Bronchial epithelial cell (primary cell): ENCODE measurements around the gene HDAC4. TPM values are rescaled to one million over a fixed set of nuclear protein-coding genes. Genes with fewer than 3 reads are reported as not detected.

Source experiments
- DNase-seq: peaks from one replicate; pipeline ENCODE4 v3.0.0-alpha.2; 2010; ENCODE audit warnings: low read depth
- FAIRE-seq: peaks from 2 replicates; lab custom pipeline; 2011; peaks lifted over from hg19 to GRCh38; lab: Jason Lieb, UNC
- H3K27me3 ChIP-seq: 2 replicates; pipeline ENCODE4 v1.5.1; 2011; ENCODE audit warnings: low read length; ENCODE audit not compliant: control insufficient read depth, insufficient read depth
- H3K36me3 ChIP-seq: 2 replicates; pipeline ENCODE4 v1.5.1; 2011; ENCODE audit warnings: low read length; ENCODE audit not compliant: control insufficient read depth, insufficient read depth
- H3K4me3 ChIP-seq: 2 replicates; pipeline ENCODE4 v1.5.1; 2011; ENCODE audit warnings: mild to moderate bottlenecking, low read depth, low read length, control low read depth
- total RNA-seq: library from RNA; depleted of rRNA; stranded (reverse); fragments of >200 nt; gene quantifications from 2 replicates; pipeline ENCODE4 v1.2.1, GENCODE V29; 2014
- TF ChIP-seq, protein P1 (sequence below): IDR thresholded peaks from 2 replicates; pipeline ENCODE4 v1.5.1; 2011; ENCODE audit warnings: mild to moderate bottlenecking, moderate library complexity, low read length, control low read depth, inconsistent platforms; ENCODE audit not compliant: insufficient read depth, severe bottlenecking

HDAC4 gene
- total RNA-seq, 1 donor from 2014 or later: 5.3 TPM

DNA sequence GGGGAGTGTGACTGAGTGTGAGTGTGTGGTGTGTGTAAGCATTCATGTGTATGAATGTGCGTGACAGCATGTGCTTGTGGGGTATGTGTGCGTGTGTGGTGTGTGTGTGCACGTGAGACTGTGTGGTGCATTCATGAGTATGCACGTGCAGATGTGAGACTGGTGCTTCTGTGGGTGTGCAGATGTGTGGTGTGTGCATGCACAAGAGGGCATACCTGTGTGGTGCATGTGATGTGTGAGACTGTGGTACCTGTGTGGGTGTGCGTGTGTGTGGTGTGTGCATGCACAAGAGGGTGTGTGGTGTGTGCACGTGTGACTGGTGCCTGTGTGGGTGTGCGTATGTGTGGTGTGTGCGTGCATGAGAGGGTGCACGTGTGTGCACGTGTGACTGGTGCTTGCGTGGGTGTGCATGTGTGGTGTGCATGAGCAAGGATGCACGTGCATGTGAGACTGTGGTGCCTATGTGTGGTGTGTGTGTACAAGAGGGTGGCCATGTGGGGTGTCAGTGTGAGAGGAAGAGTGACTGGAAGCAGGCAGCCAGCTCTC lies 339.6 kb downstream of the HDAC4 start:
- Histone ChIP-seq H3K4me3 (no peak overlapping the region), H3K27me3 (no peaks in the 10 kb centered on the region), H3K36me3 (no peaks in the 10 kb centered on the region)
- FAIRE-seq (peak; percentile 91), DNase-seq (no peak)
- TF ChIP-seq, protein P1, sequence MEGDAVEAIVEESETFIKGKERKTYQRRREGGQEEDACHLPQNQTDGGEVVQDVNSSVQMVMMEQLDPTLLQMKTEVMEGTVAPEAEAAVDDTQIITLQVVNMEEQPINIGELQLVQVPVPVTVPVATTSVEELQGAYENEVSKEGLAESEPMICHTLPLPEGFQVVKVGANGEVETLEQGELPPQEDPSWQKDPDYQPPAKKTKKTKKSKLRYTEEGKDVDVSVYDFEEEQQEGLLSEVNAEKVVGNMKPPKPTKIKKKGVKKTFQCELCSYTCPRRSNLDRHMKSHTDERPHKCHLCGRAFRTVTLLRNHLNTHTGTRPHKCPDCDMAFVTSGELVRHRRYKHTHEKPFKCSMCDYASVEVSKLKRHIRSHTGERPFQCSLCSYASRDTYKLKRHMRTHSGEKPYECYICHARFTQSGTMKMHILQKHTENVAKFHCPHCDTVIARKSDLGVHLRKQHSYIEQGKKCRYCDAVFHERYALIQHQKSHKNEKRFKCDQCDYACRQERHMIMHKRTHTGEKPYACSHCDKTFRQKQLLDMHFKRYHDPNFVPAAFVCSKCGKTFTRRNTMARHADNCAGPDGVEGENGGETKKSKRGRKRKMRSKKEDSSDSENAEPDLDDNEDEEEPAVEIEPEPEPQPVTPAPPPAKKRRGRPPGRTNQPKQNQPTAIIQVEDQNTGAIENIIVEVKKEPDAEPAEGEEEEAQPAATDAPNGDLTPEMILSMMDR: no peak

DNA sequence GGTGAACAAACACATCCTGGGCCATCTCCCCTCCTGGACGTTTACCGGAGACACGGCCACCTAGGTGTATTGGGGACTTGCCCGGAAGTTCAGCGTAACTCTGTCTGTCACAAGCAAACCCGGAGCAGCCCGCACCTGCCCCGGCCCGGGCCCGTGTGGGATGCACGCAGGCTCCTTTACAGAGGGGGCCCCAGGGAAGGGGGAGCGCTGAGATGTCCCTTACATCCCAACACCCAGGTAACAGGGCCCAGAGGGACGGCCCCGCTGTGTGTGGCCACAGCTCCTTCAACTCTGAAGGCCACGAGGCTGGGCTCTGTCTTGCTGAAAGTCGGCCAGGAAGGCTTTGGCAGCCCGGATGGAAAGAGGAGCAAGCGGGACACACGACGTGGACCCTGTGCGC lies 340.1 kb downstream of the HDAC4 start:
- Histone ChIP-seq H3K36me3 (no peaks in the 10 kb centered on the region), H3K4me3 (no peak overlapping the region), H3K27me3 (no peaks in the 10 kb centered on the region)
- DNase-seq (no peak), FAIRE-seq (no peak)
- TF ChIP-seq, protein P1: no peak

DNA sequence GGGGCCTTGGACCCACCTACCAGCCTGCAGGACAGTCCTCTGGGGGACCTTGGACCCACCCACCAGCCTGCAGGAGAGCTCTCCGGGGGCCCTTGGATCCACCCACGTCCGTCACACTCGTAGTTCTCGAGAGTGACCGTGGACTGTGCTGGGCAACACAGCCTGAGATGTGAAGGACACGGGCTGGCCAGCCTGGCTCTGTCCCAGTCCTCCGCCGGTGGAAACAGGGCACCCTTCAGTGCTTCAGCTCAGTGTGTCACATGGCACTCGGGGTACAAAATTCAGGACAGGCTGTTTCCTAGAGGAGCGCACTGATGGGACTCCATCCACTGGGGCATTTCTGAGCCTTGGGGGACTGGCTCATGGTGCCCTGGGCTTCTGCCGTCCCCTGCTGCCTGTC lies 341.0 kb downstream of the HDAC4 start:
- H3K4me3 ChIP-seq: no peak overlapping the region
- no peaks in the 10 kb centered on the region for H3K27me3 ChIP-seq
- no peaks in the 10 kb centered on the region for H3K36me3 ChIP-seq
- DNase-seq (no peak), FAIRE-seq (peak; percentile 28)
- TF ChIP-seq, protein P1: no peak

DNA sequence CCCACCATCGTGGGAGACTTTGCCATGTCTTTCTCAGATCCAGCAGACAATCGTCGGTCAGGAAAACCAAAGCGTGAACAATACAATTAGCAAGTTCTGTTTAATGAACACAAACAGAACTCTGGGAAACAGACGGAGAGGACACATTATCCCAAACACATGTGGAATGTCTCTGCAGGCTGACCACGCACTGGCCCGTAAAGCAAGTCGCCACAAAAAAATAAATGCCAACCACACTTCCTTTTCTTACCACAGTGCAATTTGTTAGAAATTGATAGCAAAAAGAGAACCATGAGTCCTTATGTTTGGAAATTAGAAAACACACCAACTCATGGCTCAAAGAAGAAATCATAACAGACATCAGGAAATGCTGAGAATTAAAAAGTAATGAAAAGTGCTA lies 342.1 kb downstream of the HDAC4 start:
- TF ChIP-seq, protein P1: no peak
- Histone ChIP-seq H3K27me3 (no peaks in the 10 kb centered on the region), H3K4me3 (no peak overlapping the region), H3K36me3 (no peaks in the 10 kb centered on the region)
- DNase-seq (no peak), FAIRE-seq (peak; percentile 52)

DNA sequence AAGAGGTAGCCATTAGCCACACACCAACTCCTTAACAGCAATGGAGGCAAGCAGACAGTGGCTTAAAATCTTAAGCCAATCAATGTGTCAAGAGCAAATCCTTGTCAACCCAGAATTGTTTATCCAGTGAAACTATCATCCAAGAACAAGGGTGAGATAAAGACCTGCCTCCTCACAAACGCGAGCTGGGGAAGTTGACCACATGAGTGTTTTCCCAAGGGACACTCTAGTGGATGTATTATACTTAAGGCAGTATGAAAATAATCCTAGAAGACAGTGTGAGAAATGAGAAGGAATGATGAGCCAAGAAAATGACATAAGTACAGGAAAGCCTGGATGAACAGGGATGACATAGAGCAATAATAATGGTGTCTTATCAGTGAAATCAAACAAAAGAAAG lies 343.3 kb downstream of the HDAC4 start:
- no peak for DNase-seq
- Histone ChIP-seq H3K36me3 (no peaks in the 10 kb centered on the region), H3K4me3 (no peak overlapping the region), H3K27me3 (no peaks in the 10 kb centered on the region)
- TF ChIP-seq, protein P1: no peak
- FAIRE-seq: no peak

DNA sequence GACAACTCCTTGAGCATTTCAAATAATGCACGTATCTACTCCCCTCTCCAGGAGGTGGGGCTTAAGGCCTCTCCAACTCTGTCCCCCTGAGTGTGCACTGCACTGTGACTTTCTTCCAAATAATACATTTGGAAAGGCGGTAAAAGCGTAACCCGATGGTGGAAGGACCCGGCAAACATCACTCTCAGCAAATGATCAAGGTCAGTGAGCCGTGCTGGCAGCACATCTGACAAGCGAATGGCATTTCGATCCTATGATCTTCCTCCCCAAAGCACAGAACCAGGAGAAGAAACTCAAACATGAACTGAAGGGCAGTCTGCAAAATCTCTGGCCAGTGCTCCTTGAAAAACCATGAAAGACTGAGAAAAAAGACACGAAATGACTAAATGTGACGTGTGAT lies 344.2 kb downstream of the HDAC4 start:
- DNase-seq: no peak
- Histone ChIP-seq H3K4me3 (no peak overlapping the region), H3K36me3 (no peaks in the 10 kb centered on the region), H3K27me3 (no peaks in the 10 kb centered on the region)
- FAIRE-seq: no peak
- TF ChIP-seq, protein P1: no peak
